Activated B cell treated with CpG ODN at 0.5 μM for 24 hours (primary cell): Measurements from ENCODE around the gene ERH. TPM values are rescaled to one million over a fixed set of nuclear protein-coding genes. Genes with fewer than 3 reads are reported as not detected.

ENCODE experiments used
- ATAC-seq: fragments of 200-7000 bp; cut with Tn5 transposase; one replicate; pipeline ENCODE4 v1.10.0; 2021; ENCODE audit warnings: low read depth, mild to moderate bottlenecking, moderate library complexity
- CTCF ChIA-PET: fragments of 350-600 bp; sonication (Branson Sonifier 250); formaldehyde crosslinking; loops from one replicate; lab custom pipeline; 2021; ENCODE audit warnings: antibody characterized with exemption; lab: Charles Lee
- POLR2A ChIA-PET: fragments of 350-600 bp; sonication (Branson Sonifier 250); formaldehyde crosslinking; loops from one replicate; lab custom pipeline; 2021; ENCODE audit warnings: antibody characterized with exemption; lab: Charles Lee
- DNase-seq: peaks from one replicate; pipeline ENCODE4 v3.0.0; 2022
- H3K27ac Mint-ChIP-seq: one replicate; pipeline ENCODE4 v1.8.0; 2020; ENCODE audit warnings: mixed read lengths
- H3K27me3 Mint-ChIP-seq: one replicate; pipeline ENCODE4 v1.8.0; 2021; ENCODE audit warnings: mixed read lengths
- H3K36me3 Mint-ChIP-seq: one replicate; pipeline ENCODE4 v1.8.0; 2021; ENCODE audit warnings: low read depth, mixed read lengths
- H3K4me1 Mint-ChIP-seq: one replicate; pipeline ENCODE4 v1.8.0; 2021; ENCODE audit warnings: mixed read lengths
- H3K4me3 Mint-ChIP-seq: one replicate; pipeline ENCODE4 v1.8.0; 2020; ENCODE audit warnings: mild to moderate bottlenecking, mixed read lengths
- H3K9me3 Mint-ChIP-seq: one replicate; pipeline ENCODE4 v1.8.0; 2020; ENCODE audit warnings: mixed read lengths
- CTCF ChIP-seq: fragments of 200-600 bp; IDR thresholded peaks from one replicate; pipeline ENCODE4 v1.8.0; 2022; ENCODE audit warnings: antibody characterized with exemption, mild to moderate bottlenecking
- intact Hi-C: fragments of 100-400 bp; cut with micrococcal nuclease; formaldehyde crosslinking; loops from one replicate; pipeline ENCODE4 v1.15.1; 2024
- total RNA-seq: library from RNA; stranded (reverse); gene quantifications from 2 replicates; pipeline ENCODE4 v1.2.3, GENCODE V29; 2022

Gene ERH
- total RNA-seq, 1 donor from 2014 or later, result 273 TPM

DNA sequence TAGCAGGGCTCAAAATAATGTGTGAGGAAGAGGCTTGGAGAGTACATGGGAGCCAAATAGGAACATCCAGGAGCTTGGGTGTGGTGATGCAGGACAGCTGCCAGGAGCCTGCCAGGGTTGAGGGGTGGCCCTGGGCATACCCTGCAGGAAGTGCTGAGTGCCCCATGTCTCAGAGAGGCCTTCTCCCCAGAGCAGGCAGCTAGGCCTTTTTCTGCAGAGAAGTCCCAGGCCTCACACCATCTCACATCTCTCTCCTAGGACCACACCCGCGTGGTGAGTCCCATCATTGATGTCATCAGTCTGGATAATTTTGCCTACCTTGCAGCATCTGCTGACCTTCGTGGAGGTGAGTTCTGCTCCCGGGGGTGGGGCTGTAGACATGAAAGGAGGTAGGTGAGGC lies 66.9 kb downstream of the ERH start:
- no peak overlapping the region for H3K27ac Mint-ChIP-seq
- no peak for TF ChIP-seq CTCF
- no peak for DNase-seq
- ChIA-PET CTCF (no interaction called here), POLR2A (no interaction called here)
- H3K4me3 Mint-ChIP-seq, result no peak overlapping the region
- H3K36me3 Mint-ChIP-seq, result no peaks in the 10 kb centered on the region
- intact Hi-C loops, result no loop called here
- H3K27me3 Mint-ChIP-seq, result peaks cover 5% of the 10 kb centered on the region
- H3K9me3 Mint-ChIP-seq, result no peaks in the 10 kb centered on the region
- ATAC-seq, result no peak
- no peaks in the 10 kb centered on the region for H3K4me1 Mint-ChIP-seq

Other genes with a start within 250 kb of the ERH start
- 44.4 and 50.8 TPM in 2 replicates for gene DCAF5, start 245.2 kb downstream of the ERH start, total RNA-seq
- 5.2 and 6.9 TPM in 2 replicates for gene EXD2, start 206.8 kb downstream of the ERH start, total RNA-seq
- gene GALNT16, start 138.1 kb downstream of the ERH start, total RNA-seq, result 0.56 and 1.2 TPM in 2 replicates
- gene SLC39A9, start 393 bp upstream of the ERH start, total RNA-seq, result 46.4 and 54.5 TPM in 2 replicates
- 0.22 and 0.24 TPM in 2 replicates for gene PLEKHD1, start 86.4 kb upstream of the ERH start, total RNA-seq
- 0.05 TPM in 1 of 2 replicates, not detected in the other for gene CCDC177, start 176.6 kb upstream of the ERH start, total RNA-seq
- 63.5 and 67.1 TPM in 2 replicates for gene SUSD6, start 213.3 kb upstream of the ERH start, total RNA-seq